ENCODE measurements around the gene CTNNA3.
A peak's percentile ranks its signal among the peaks of the same experiment; 100 is the strongest.

CTNNA3 gene

GRCh38 chr10:66838656-66839055, 857.3 kb downstream of the CTNNA3 start:
- DNase-seq (ENCODE audit: low spot score), result no peak
- no peaks in the 10 kb centered on the region for H3K36me3 ChIP-seq (ENCODE audit: low read depth)
- TF ChIP-seq, protein P1, sequence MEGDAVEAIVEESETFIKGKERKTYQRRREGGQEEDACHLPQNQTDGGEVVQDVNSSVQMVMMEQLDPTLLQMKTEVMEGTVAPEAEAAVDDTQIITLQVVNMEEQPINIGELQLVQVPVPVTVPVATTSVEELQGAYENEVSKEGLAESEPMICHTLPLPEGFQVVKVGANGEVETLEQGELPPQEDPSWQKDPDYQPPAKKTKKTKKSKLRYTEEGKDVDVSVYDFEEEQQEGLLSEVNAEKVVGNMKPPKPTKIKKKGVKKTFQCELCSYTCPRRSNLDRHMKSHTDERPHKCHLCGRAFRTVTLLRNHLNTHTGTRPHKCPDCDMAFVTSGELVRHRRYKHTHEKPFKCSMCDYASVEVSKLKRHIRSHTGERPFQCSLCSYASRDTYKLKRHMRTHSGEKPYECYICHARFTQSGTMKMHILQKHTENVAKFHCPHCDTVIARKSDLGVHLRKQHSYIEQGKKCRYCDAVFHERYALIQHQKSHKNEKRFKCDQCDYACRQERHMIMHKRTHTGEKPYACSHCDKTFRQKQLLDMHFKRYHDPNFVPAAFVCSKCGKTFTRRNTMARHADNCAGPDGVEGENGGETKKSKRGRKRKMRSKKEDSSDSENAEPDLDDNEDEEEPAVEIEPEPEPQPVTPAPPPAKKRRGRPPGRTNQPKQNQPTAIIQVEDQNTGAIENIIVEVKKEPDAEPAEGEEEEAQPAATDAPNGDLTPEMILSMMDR (IDR thresholded peaks at IDR 0.05; ENCODE audit: poor library complexity, severe bottlenecking), result no peak
- H3K27ac ChIP-seq (ENCODE audit: poor library complexity, severe bottlenecking), result no peak overlapping the region
- no peaks in the 10 kb centered on the region for H3K9me3 ChIP-seq (ENCODE audit: severe bottlenecking)
- H3K27me3 ChIP-seq (ENCODE audit: insufficient read depth, poor library complexity, severe bottlenecking), result peaks cover under 1% of the 10 kb centered on the region
- no peak for ATAC-seq (ENCODE audit: low read depth)
- H3K4me3 ChIP-seq (ENCODE audit: severe bottlenecking), result no peak overlapping the region
- peaks cover 13% of the 10 kb centered on the region for H3K4me1 ChIP-seq (ENCODE audit: insufficient read depth, poor library complexity, severe bottlenecking)

DNA sequence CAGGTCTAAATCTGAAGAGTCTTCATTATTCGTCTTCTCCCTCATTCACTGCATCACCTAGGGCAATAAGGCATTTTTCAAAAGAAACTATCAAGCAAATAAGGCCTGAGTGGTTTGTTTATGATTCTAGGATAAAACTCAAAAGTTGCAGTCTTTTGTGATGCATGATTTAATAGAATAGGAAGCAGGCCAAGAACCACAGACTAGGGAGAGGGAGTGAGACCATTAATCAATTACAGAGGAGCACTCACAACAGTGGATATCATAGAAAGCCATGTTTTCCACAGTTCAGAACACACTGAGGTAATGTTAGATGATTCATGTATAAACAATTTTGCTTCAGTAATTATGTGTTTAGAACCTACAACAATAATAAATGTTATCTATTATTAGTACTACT, 858.0 kb downstream of the CTNNA3 start:
- DNase-seq (ENCODE audit: low spot score) (no peak), ATAC-seq (ENCODE audit: low read depth) (no peak)
- Histone ChIP-seq H3K4me1 (ENCODE audit: insufficient read depth, poor library complexity, severe bottlenecking) (peaks cover 17% of the 10 kb centered on the region), H3K4me3 (ENCODE audit: severe bottlenecking) (no peak overlapping the region), H3K36me3 (ENCODE audit: low read depth) (no peaks in the 10 kb centered on the region), H3K27me3 (ENCODE audit: insufficient read depth, poor library complexity, severe bottlenecking) (no peaks in the 10 kb centered on the region), H3K9me3 (ENCODE audit: severe bottlenecking) (no peaks in the 10 kb centered on the region), H3K27ac (ENCODE audit: poor library complexity, severe bottlenecking) (no peak overlapping the region)
- TF ChIP-seq, protein P1 (IDR thresholded peaks at IDR 0.05; ENCODE audit: poor library complexity, severe bottlenecking), result no peak

- DNase-seq (ENCODE audit: low spot score) (no peak), ATAC-seq (ENCODE audit: low read depth) (no peak)
- Histone ChIP-seq H3K9me3 (ENCODE audit: severe bottlenecking) (no peaks in the 10 kb centered on the region), H3K27me3 (ENCODE audit: insufficient read depth, poor library complexity, severe bottlenecking) (no peaks in the 10 kb centered on the region), H3K4me1 (ENCODE audit: insufficient read depth, poor library complexity, severe bottlenecking) (peaks cover 17% of the 10 kb centered on the region), H3K4me3 (ENCODE audit: severe bottlenecking) (no peak overlapping the region), H3K36me3 (ENCODE audit: low read depth) (no peaks in the 10 kb centered on the region), H3K27ac (ENCODE audit: poor library complexity, severe bottlenecking) (no peak overlapping the region)
- TF ChIP-seq, protein P1 (IDR thresholded peaks at IDR 0.05; ENCODE audit: poor library complexity, severe bottlenecking), result no peak
Observed at GRCh38 chr10:66837335-66837734, 858.7 kb downstream of the CTNNA3 start.

- DNase-seq (ENCODE audit: low spot score), result no peak
- ATAC-seq (ENCODE audit: low read depth), result no peak
- Histone ChIP-seq H3K27ac (ENCODE audit: poor library complexity, severe bottlenecking) (no peak overlapping the region), H3K4me1 (ENCODE audit: insufficient read depth, poor library complexity, severe bottlenecking) (peaks cover 17% of the 10 kb centered on the region), H3K4me3 (ENCODE audit: severe bottlenecking) (no peak overlapping the region), H3K9me3 (ENCODE audit: severe bottlenecking) (no peaks in the 10 kb centered on the region), H3K36me3 (ENCODE audit: low read depth) (no peaks in the 10 kb centered on the region), H3K27me3 (ENCODE audit: insufficient read depth, poor library complexity, severe bottlenecking) (no peaks in the 10 kb centered on the region)
- TF ChIP-seq, protein P1 (IDR thresholded peaks at IDR 0.05; ENCODE audit: poor library complexity, severe bottlenecking), result no peak
Observed at GRCh38 chr10:66836771-66837170, 859.2 kb downstream of the CTNNA3 start.

DNA sequence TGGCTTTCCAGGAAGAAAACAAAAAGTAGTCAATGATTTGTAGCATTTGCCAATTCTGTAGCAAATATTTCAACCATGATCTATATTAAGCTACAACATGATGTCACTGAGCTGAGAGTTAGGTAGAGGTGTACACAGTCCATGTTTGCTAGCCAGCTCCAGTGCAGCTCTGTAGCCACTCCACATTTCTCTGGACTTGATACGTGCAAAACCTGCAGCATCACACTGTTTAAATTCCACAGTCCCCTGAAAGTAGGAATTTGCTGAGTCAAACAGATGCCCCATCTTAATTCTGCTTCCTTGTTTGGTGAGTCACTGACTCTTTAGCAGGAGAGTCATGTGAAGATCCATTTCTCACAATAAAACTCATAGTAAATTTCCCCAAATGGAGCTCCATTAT, 859.9 kb downstream of the CTNNA3 start:
- Histone ChIP-seq H3K4me3 (ENCODE audit: severe bottlenecking) (no peak overlapping the region), H3K27me3 (ENCODE audit: insufficient read depth, poor library complexity, severe bottlenecking) (no peaks in the 10 kb centered on the region), H3K36me3 (ENCODE audit: low read depth) (no peaks in the 10 kb centered on the region), H3K27ac (ENCODE audit: poor library complexity, severe bottlenecking) (no peak overlapping the region), H3K4me1 (ENCODE audit: insufficient read depth, poor library complexity, severe bottlenecking) (peaks cover 17% of the 10 kb centered on the region), H3K9me3 (ENCODE audit: severe bottlenecking) (no peaks in the 10 kb centered on the region)
- TF ChIP-seq, protein P1 (IDR thresholded peaks at IDR 0.05; ENCODE audit: poor library complexity, severe bottlenecking), result no peak
- DNase-seq (ENCODE audit: low spot score) (no peak), ATAC-seq (ENCODE audit: low read depth) (peak; percentile 71)
